ENCODE data around the gene SCARB1.

- TF ChIP-seq CTCF (IDR thresholded peaks at IDR 0.05) (no peak), EZH2phosphoT487 (IDR thresholded peaks at IDR 0.05) (no peak)
Measured at GRCh38 chr12:124865728-124866127, 2.1 kb upstream of the SCARB1 start.

Data from neural progenitor cell (in vitro differentiated cells).